Measurements from ENCODE around the gene PTCD3. TPM values are rescaled to one million over a fixed set of nuclear protein-coding genes. Genes with fewer than 3 reads are reported as not detected.
A peak's percentile ranks its signal among the peaks of the same experiment; 100 is the strongest.

PTCD3 gene
- total and polyA plus RNA-seq, 4 experiments from 2014 or later: 28.7 to 185 (median 124) TPM

DNA sequence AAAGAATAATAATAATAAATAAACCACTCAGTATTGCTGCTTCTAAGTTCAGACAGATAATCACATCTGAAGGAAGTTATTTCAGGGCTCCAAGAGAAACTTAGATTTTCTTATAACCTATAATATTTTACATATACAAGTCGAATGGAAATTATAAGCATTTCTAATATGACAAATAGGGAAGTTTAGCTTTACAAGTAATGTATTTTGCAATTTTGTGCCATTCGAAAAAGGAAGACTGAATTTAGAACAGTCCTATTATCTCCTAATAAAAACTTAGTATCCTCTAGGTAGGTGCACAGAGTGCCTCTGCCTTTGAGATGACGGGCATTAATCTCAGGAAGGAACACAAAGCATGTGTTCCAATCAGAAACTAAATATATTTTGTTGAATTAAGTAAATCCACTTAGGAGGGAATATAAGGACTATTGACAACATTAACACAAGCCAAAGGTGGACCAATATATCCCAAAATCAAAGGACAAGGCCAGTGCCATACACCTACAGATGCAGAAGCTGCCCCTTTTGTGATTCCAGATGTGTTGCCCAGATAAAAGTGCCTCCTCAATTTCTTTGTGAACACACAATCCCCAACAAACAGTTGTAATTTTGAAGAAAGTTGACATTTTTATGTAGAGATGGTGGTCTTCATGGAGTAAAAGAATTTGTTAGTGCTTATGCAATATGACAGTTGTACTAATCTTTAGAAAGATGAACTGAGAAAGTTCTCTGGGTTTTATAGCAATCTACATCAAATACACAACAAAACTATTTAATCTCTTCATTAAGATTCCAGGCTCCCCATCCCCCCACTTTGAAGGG lies 36.6 kb downstream of the PTCD3 start:
- POLR2A ChIA-PET (ENCODE audit: partially characterized antibody): no interaction called here
- peak overlapping the region in 2 of 7 donors; percentile 32 to 48 for H3K27ac Mint-ChIP-seq
- H3K27ac ChIP-seq (ENCODE audit: low read depth, low read length): no peak overlapping the region

GRCh38 chr2:86143307-86143706 lies 37.3 kb downstream of the PTCD3 start:
- H3K9me3 Mint-ChIP-seq: no peaks in the 10 kb centered on the region
- H3K36me3 Mint-ChIP-seq: peaks cover 41 to 78% of the 10 kb centered on the region in 2 donors
- intact Hi-C loops (cut with micrococcal nuclease): no loop called here
- Histone ChIP-seq H3K27me3 (ENCODE audit: insufficient read depth, low read length) (no peaks in the 10 kb centered on the region), H3K36me3 (ENCODE audit: insufficient read depth, low read length) (peaks cover 43% of the 10 kb centered on the region), H3K4me3 (ENCODE audit: low read length in 2 of 2) (no peak overlapping the region), H3K9me3 (ENCODE audit: control insufficient read depth in 1 of 2, low read length in 2 of 2) (no peaks in the 10 kb centered on the region), H3K27ac (ENCODE audit: low read depth, low read length) (no peak overlapping the region), H3K4me1 (ENCODE audit: insufficient read depth, low read length) (no peaks in the 10 kb centered on the region)
- H3K27me3 Mint-ChIP-seq: no peaks in the 10 kb centered on the region
- ChIA-PET CTCF (ENCODE audit: partially characterized antibody) (no interaction called here), POLR2A (ENCODE audit: partially characterized antibody) (no interaction called here)
- no peak for DNase-seq
- H3K4me1 Mint-ChIP-seq: peaks cover 8 to 20% (median 14%) of the 10 kb centered on the region in 4 donors
- H3K27ac Mint-ChIP-seq: peak overlapping the region in 2 of 7 donors; percentile 32 to 68
- no peak overlapping the region for H3K4me3 Mint-ChIP-seq

More for the DNA sequence above, 36.6 kb downstream of the PTCD3 start:
- Histone ChIP-seq H3K9me3 (ENCODE audit: control insufficient read depth in 1 of 2, low read length in 2 of 2) (no peaks in the 10 kb centered on the region), H3K4me1 (ENCODE audit: insufficient read depth, low read length) (no peaks in the 10 kb centered on the region), H3K4me3 (ENCODE audit: low read length in 2 of 2) (no peak overlapping the region), H3K27me3 (ENCODE audit: insufficient read depth, low read length) (no peaks in the 10 kb centered on the region), H3K36me3 (ENCODE audit: insufficient read depth, low read length) (peaks cover 45% of the 10 kb centered on the region)
- Mint-ChIP-seq H3K4me3 (no peak overlapping the region), H3K27me3 (no peaks in the 10 kb centered on the region), H3K36me3 (peaks cover 42 to 78% of the 10 kb centered on the region in 2 donors), H3K4me1 (peaks cover 8 to 20% (median 14%) of the 10 kb centered on the region in 4 donors), H3K9me3 (no peaks in the 10 kb centered on the region)
- no peak for DNase-seq
- CTCF ChIA-PET (ENCODE audit: partially characterized antibody): no interaction called here
- intact Hi-C loops (cut with micrococcal nuclease): no loop called here

- H3K4me1 Mint-ChIP-seq: peaks cover 8 to 17% (median 12%) of the 10 kb centered on the region in 4 donors
- Histone ChIP-seq H3K36me3 (ENCODE audit: insufficient read depth, low read length) (peaks cover 43% of the 10 kb centered on the region), H3K9me3 (ENCODE audit: control insufficient read depth in 1 of 2, low read length in 2 of 2) (no peaks in the 10 kb centered on the region), H3K27me3 (ENCODE audit: insufficient read depth, low read length) (no peaks in the 10 kb centered on the region), H3K27ac (ENCODE audit: low read depth, low read length) (no peak overlapping the region), H3K4me1 (ENCODE audit: insufficient read depth, low read length) (no peaks in the 10 kb centered on the region), H3K4me3 (ENCODE audit: low read length in 2 of 2) (no peak overlapping the region)
- H3K27ac Mint-ChIP-seq: peak overlapping the region in 5 of 7 donors; percentile 13 to 50 (median 23)
- ChIA-PET CTCF (ENCODE audit: partially characterized antibody) (interaction anchor here (0.8 kb wide), 1 partner anchor 62 kb away, joined by 3 read pairs; no protein-coding TSS in a partner anchor), POLR2A (ENCODE audit: partially characterized antibody) (no interaction called here)
- no peak for DNase-seq
- no peaks in the 10 kb centered on the region for H3K9me3 Mint-ChIP-seq
- H3K4me3 Mint-ChIP-seq: no peak overlapping the region
- intact Hi-C loops (cut with micrococcal nuclease): no loop called here
- H3K27me3 Mint-ChIP-seq: no peaks in the 10 kb centered on the region
- peaks cover 46 to 77% of the 10 kb centered on the region in 2 donors for H3K36me3 Mint-ChIP-seq
These were observed 38.1 kb downstream of the PTCD3 start for GRCh38 chr2:86143926-86144685.

GRCh38 chr2:86147793-86148192 lies 41.8 kb downstream of the PTCD3 start:
- H3K27ac Mint-ChIP-seq: peak overlapping the region in 3 of 7 donors; percentile 57 to 77 (median 66)
- H3K9me3 Mint-ChIP-seq: no peaks in the 10 kb centered on the region
- no peak overlapping the region for H3K4me3 Mint-ChIP-seq
- H3K4me1 ChIP-seq (ENCODE audit: insufficient read depth, low read length): no peaks in the 10 kb centered on the region
- H3K36me3 ChIP-seq (ENCODE audit: insufficient read depth, low read length): peaks cover 61% of the 10 kb centered on the region
- no peak for DNase-seq
- peaks cover 0 to 2% (median 1%) of the 10 kb centered on the region in 4 donors for H3K4me1 Mint-ChIP-seq
- peaks cover 54 to 80% of the 10 kb centered on the region in 2 donors for H3K36me3 Mint-ChIP-seq
- H3K4me3 ChIP-seq (ENCODE audit: low read length in 2 of 2): no peak overlapping the region
- H3K27me3 Mint-ChIP-seq: no peaks in the 10 kb centered on the region
- CTCF ChIA-PET (ENCODE audit: partially characterized antibody): no interaction called here
- no peaks in the 10 kb centered on the region for H3K9me3 ChIP-seq (ENCODE audit: control insufficient read depth in 1 of 2, low read length in 2 of 2)
- no peaks in the 10 kb centered on the region for H3K27me3 ChIP-seq (ENCODE audit: insufficient read depth, low read length)
- POLR2A ChIA-PET (ENCODE audit: partially characterized antibody): no interaction called here
- H3K27ac ChIP-seq (ENCODE audit: low read depth, low read length): no peak overlapping the region
- intact Hi-C loops (cut with micrococcal nuclease): no loop called here

DNA sequence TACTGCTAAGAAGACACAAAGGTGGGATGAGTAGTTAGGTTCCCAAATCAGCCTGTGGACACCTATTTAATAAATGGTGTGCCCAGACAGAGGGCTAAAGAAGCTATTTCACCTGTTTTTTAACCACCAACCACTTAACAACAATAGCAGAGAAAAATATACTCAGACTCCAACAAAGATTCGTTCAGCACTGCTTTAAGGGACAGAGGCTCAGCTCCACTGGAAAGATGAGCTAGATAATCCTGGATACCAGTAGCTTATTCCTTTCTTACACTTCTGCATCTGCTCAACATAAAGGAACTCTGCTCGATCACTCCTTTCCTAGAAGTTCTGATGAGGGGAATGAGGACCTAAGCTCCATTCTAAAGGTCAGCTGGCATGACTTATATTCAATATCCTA lies 44.5 kb downstream of the PTCD3 start:
- CTCF ChIA-PET (ENCODE audit: partially characterized antibody): interaction anchor here (1.5 kb wide), 1 partner anchor 20 kb away, joined by 3 read pairs; no protein-coding TSS in a partner anchor
- POLR2A ChIA-PET (ENCODE audit: partially characterized antibody): interaction anchor here (0.9 to 1.0 kb wide), 2 partner anchors 13 to 45 kb away, joined by 3 to 4 read pairs; partner anchors contain the start of genes POLR1A and PTCD3

DNA sequence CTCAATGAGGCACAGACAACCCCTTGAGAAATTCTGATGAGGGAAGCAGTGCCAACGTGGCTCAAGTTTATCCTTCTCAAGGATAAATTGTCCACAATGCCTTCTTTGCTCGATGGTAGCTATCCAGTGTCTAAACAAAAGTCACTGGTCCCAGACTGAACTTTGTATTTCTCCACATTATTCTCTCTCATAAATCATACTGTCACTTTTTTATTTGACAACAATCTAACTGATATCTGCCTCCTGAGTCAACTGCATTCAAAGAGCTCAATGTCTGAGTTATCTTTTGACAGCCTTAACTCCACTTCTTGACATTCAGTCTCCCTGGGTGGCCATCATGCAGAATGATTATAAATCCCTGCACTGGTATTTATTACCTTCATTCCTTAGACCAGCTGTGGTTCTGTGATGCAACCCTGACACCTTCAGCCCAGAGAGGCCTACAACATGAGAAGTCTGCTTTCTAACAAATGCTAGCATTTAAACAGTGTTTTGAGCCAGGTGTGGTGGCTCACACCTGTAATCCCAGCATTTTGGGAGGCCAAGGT lies 51.0 kb downstream of the PTCD3 start:
- ChIA-PET CTCF (ENCODE audit: partially characterized antibody) (no interaction called here), POLR2A (ENCODE audit: partially characterized antibody) (interaction anchor here (0.7 kb wide), 1 partner anchor 427 kb away, joined by 3 read pairs; no protein-coding TSS in a partner anchor)
- H3K36me3 Mint-ChIP-seq: peaks cover 47 to 61% of the 10 kb centered on the region in 2 donors
- no peaks in the 10 kb centered on the region for H3K27me3 Mint-ChIP-seq
- no peak overlapping the region for H3K4me3 Mint-ChIP-seq
- H3K27ac Mint-ChIP-seq: peak overlapping the region in 2 of 7 donors; percentile 46 to 57
- peaks cover 66% of the 10 kb centered on the region for H3K36me3 ChIP-seq (ENCODE audit: insufficient read depth, low read length)
- no peak for DNase-seq
- H3K4me1 ChIP-seq (ENCODE audit: insufficient read depth, low read length): no peaks in the 10 kb centered on the region
- peaks cover 0 to 4% (median 2%) of the 10 kb centered on the region in 4 donors for H3K4me1 Mint-ChIP-seq
- no peaks in the 10 kb centered on the region for H3K27me3 ChIP-seq (ENCODE audit: insufficient read depth, low read length)
- H3K27ac ChIP-seq (ENCODE audit: low read depth, low read length): no peak overlapping the region
- H3K9me3 Mint-ChIP-seq: no peaks in the 10 kb centered on the region
- no peaks in the 10 kb centered on the region for H3K9me3 ChIP-seq (ENCODE audit: control insufficient read depth in 1 of 2, low read length in 2 of 2)
- no peak overlapping the region for H3K4me3 ChIP-seq (ENCODE audit: low read length in 2 of 2)
- intact Hi-C loops (cut with micrococcal nuclease): no loop called here

More for the DNA sequence above, 44.5 kb downstream of the PTCD3 start:
- peaks cover 47 to 75% of the 10 kb centered on the region in 2 donors for H3K36me3 Mint-ChIP-seq
- Histone ChIP-seq H3K4me1 (ENCODE audit: insufficient read depth, low read length) (no peaks in the 10 kb centered on the region), H3K4me3 (ENCODE audit: low read length in 2 of 2) (no peak overlapping the region), H3K27ac (ENCODE audit: low read depth, low read length) (no peak overlapping the region), H3K36me3 (ENCODE audit: insufficient read depth, low read length) (peaks cover 61% of the 10 kb centered on the region), H3K27me3 (ENCODE audit: insufficient read depth, low read length) (no peaks in the 10 kb centered on the region), H3K9me3 (ENCODE audit: control insufficient read depth in 1 of 2, low read length in 2 of 2) (no peaks in the 10 kb centered on the region)
- H3K9me3 Mint-ChIP-seq: no peaks in the 10 kb centered on the region
- no peak overlapping the region for H3K4me3 Mint-ChIP-seq
- DNase-seq: no peak
- intact Hi-C loops (cut with micrococcal nuclease): no loop called here
- H3K27ac Mint-ChIP-seq: peak overlapping the region in 3 of 7 donors; percentile 58 to 85 (median 65)
- H3K4me1 Mint-ChIP-seq: peaks cover 0 to 4% (median 3%) of the 10 kb centered on the region in 4 donors
- no peaks in the 10 kb centered on the region for H3K27me3 Mint-ChIP-seq

GRCh38 chr2:86158286-86158685 lies 52.3 kb downstream of the PTCD3 start:
- CTCF ChIA-PET (ENCODE audit: partially characterized antibody): no interaction called here
- DNase-seq: no peak
- H3K27me3 ChIP-seq (ENCODE audit: insufficient read depth, low read length): no peaks in the 10 kb centered on the region
- no peaks in the 10 kb centered on the region for H3K4me1 ChIP-seq (ENCODE audit: insufficient read depth, low read length)
- peaks cover 64% of the 10 kb centered on the region for H3K36me3 ChIP-seq (ENCODE audit: insufficient read depth, low read length)
- intact Hi-C loops (cut with micrococcal nuclease): no loop called here
- POLR2A ChIA-PET (ENCODE audit: partially characterized antibody): interaction anchor here (1.0 kb wide), 1 partner anchor 9 kb away, joined by 4 read pairs; no protein-coding TSS in a partner anchor
- H3K4me3 ChIP-seq (ENCODE audit: low read length in 2 of 2): no peak overlapping the region
- peaks cover 0 to 1% (median 0%) of the 10 kb centered on the region in 4 donors for H3K4me1 Mint-ChIP-seq
- no peak overlapping the region for H3K27ac ChIP-seq (ENCODE audit: low read depth, low read length)
- H3K9me3 Mint-ChIP-seq: no peaks in the 10 kb centered on the region
- no peak overlapping the region for H3K4me3 Mint-ChIP-seq
- H3K9me3 ChIP-seq (ENCODE audit: control insufficient read depth in 1 of 2, low read length in 2 of 2): no peaks in the 10 kb centered on the region
- no peak overlapping the region for H3K27ac Mint-ChIP-seq
- no peaks in the 10 kb centered on the region for H3K27me3 Mint-ChIP-seq
- H3K36me3 Mint-ChIP-seq: peaks cover 48 to 65% of the 10 kb centered on the region in 2 donors

Data from CD4-positive, alpha-beta memory T cell (primary cell).